Activated T-cell treated with anti-CD3 and anti-CD28 coated beads for 1 hour (primary cell): ENCODE measurements around the gene NIPSNAP3A.

Experiments
- DNase-seq: peaks from one replicate; pipeline ENCODE4 v3.0.0-alpha.2; 2020; ENCODE audit warnings: low read depth

Gene NIPSNAP3A

GRCh38 chr9:104808035-104808614, 60.6 kb downstream of the NIPSNAP3A start:
- no peak for DNase-seq
